ENCODE data around the gene DDX5. TPM values are rescaled to one million over a fixed set of nuclear protein-coding genes. Genes with fewer than 3 reads are reported as not detected.

The DDX5 gene
- total RNA-seq, 1 experiment from 2014 or later = 869 TPM

GRCh38 chr17:64449545-64449944, 56.5 kb downstream of the DDX5 start:
- H4K91ac ChIP-seq (ENCODE audit: insufficient read length, low read depth, low read length) = no peak overlapping the region
- H3K4me1 ChIP-seq (ENCODE audit: insufficient read depth, low read length) = no peaks in the 10 kb centered on the region
- H3K9me3 ChIP-seq (ENCODE audit: control insufficient read depth, low read depth, low read length) = no peaks in the 10 kb centered on the region
- no peak overlapping the region for H2BK15ac ChIP-seq (ENCODE audit: low read depth, low read length)
- H3K4me2 ChIP-seq (ENCODE audit: insufficient read depth, insufficient read length, low read length) = no peak overlapping the region
- no peaks in the 10 kb centered on the region for H3K79me1 ChIP-seq (ENCODE audit: insufficient read depth, low read depth, low read length, poor library complexity, severe bottlenecking)
- H4K8ac ChIP-seq (replicated peaks; ENCODE audit: insufficient read length, low read depth, low read length) = no peak overlapping the region
- H3K14ac ChIP-seq (ENCODE audit: insufficient read depth, low read length) = no peak overlapping the region
- H3K27ac ChIP-seq (ENCODE audit: insufficient read length, low read depth, low read length) = no peak overlapping the region
- TF ChIP-seq, protein P1, sequence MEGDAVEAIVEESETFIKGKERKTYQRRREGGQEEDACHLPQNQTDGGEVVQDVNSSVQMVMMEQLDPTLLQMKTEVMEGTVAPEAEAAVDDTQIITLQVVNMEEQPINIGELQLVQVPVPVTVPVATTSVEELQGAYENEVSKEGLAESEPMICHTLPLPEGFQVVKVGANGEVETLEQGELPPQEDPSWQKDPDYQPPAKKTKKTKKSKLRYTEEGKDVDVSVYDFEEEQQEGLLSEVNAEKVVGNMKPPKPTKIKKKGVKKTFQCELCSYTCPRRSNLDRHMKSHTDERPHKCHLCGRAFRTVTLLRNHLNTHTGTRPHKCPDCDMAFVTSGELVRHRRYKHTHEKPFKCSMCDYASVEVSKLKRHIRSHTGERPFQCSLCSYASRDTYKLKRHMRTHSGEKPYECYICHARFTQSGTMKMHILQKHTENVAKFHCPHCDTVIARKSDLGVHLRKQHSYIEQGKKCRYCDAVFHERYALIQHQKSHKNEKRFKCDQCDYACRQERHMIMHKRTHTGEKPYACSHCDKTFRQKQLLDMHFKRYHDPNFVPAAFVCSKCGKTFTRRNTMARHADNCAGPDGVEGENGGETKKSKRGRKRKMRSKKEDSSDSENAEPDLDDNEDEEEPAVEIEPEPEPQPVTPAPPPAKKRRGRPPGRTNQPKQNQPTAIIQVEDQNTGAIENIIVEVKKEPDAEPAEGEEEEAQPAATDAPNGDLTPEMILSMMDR (conservative IDR thresholded peaks at IDR 0.05) = no peak
- no peak overlapping the region for H4K5ac ChIP-seq (ENCODE audit: insufficient read length, low read depth, low read length)
- H2BK12ac ChIP-seq (ENCODE audit: insufficient read length, low read depth, low read length) = no peak overlapping the region
- no peak overlapping the region for H3K18ac ChIP-seq (ENCODE audit: insufficient read length, low read depth, low read length)
- Mint-ChIP-seq H3K27me3 (ENCODE audit: low read depth) (no peaks in the 10 kb centered on the region), H3K27ac (no peak overlapping the region), H3K36me3 (ENCODE audit: insufficient read depth in 1 of 3, low read depth in 3 of 3) (no peaks in the 10 kb centered on the region), H3K4me1 (no peaks in the 10 kb centered on the region), H3K9me3 (no peaks in the 10 kb centered on the region), H3K4me3 (no peak overlapping the region)
- H2AK5ac ChIP-seq (ENCODE audit: insufficient read length, low read length) = no peak overlapping the region
- no peaks in the 10 kb centered on the region for H4K20me1 ChIP-seq (ENCODE audit: control insufficient read depth, insufficient read depth, insufficient read length)
- no peak for DNase-seq
- H3T11ph ChIP-seq (ENCODE audit: low read length) = no peak overlapping the region
- H2BK120ac ChIP-seq (ENCODE audit: low read depth, low read length, poor library complexity, severe bottlenecking) = no peak overlapping the region
- H3K9ac ChIP-seq (ENCODE audit: extremely low read depth, insufficient read length, low read length) = no peak overlapping the region
- no peaks in the 10 kb centered on the region for H3K79me2 ChIP-seq (ENCODE audit: insufficient read depth, low read length)
- no peak overlapping the region for H3K4ac ChIP-seq (ENCODE audit: low read depth, low read length)
- no peaks in the 10 kb centered on the region for H3K27me3 ChIP-seq (ENCODE audit: insufficient read depth, low read length)
- H3K56ac ChIP-seq (ENCODE audit: insufficient read length, low read depth, low read length) = no peak overlapping the region
- no peak overlapping the region for H3K23ac ChIP-seq (ENCODE audit: insufficient read length, low read depth, low read length)
- no CpG with 5 or more reads among the region's 3 CpGs for WGBS (ENCODE audit: extremely low coverage, insufficient read length, low lambda C conversion rate)
- H2BK5ac ChIP-seq (ENCODE audit: insufficient read length, low read length) = no peak overlapping the region
- no peaks in the 10 kb centered on the region for H3K23me2 ChIP-seq (ENCODE audit: insufficient read length, low read depth, low read length, poor library complexity, severe bottlenecking)
- H2BK20ac ChIP-seq (ENCODE audit: low read depth, low read length, poor library complexity, severe bottlenecking) = no peak overlapping the region
- H2AFZ ChIP-seq (ENCODE audit: low read length) = no peak overlapping the region
